ENCODE data around the gene CA12. TPM values are rescaled to one million over a fixed set of nuclear protein-coding genes. Genes with fewer than 3 reads are reported as not detected.

Gene CA12
- total and polyA plus RNA-seq, 2 donors (not counting 3 experiments of a cell fraction or from before 2014, with no cell fraction given) = 1.1 to 5.9 TPM

- BruUV-seq (replicated peaks) = no TSS peak
- CTCF ChIA-PET = interaction anchor here (1.1 to 1.2 kb wide), 3 partner anchors 8 to 99 kb away, joined by 3 to 4 read pairs (median 3); no protein-coding TSS in a partner anchor
Observed at GRCh38 chr15:63390689-63391088, 9.0 kb upstream of the CA12 start.

More at GRCh38 chr15:63390689-63391088, 9.0 kb upstream of the CA12 start:
- H3K9me3 ChIP-seq (replicated peaks; ENCODE audit: control insufficient read depth, insufficient read depth, low read length) = no peaks in the 10 kb centered on the region
- H3K4me2 ChIP-seq (ENCODE audit: insufficient read depth, low read length) = no peak overlapping the region
- no peaks in the 10 kb centered on the region for H3K36me3 ChIP-seq (ENCODE audit: control insufficient read depth in 2 of 2, extremely low read depth in 1 of 2, insufficient read depth in 2 of 2, low read length in 2 of 2)
- H3K27me3 ChIP-seq (ENCODE audit: control insufficient read depth in 2 of 2, insufficient read depth in 2 of 2, low read length in 2 of 2) = no peaks in the 10 kb centered on the region
- dilution Hi-C loops (cut with MboI; ENCODE audit: extremely low pct_ligation_motif_present, low sequenced_read_pairs) = no loop called here
- H3K4me1 ChIP-seq (ENCODE audit: control insufficient read depth, extremely low read depth, insufficient read depth, low read length) = no peaks in the 10 kb centered on the region
- H3K79me2 ChIP-seq (ENCODE audit: control insufficient read depth, insufficient read depth, low read length) = no peaks in the 10 kb centered on the region
- FAIRE-seq (no peak), DNase-seq (ENCODE audit: low read depth, low spot score) (no peak)
- H3K27ac ChIP-seq (ENCODE audit: insufficient read depth, low read depth, low read length) = no peak overlapping the region
- intact Hi-C loops (cut with micrococcal nuclease) = no loop called here
- H4K20me1 ChIP-seq (replicated peaks; ENCODE audit: control insufficient read depth, extremely low read depth, insufficient read depth, low read length) = no peaks in the 10 kb centered on the region
- no peaks in the 10 kb centered on the region for H3K9me1 ChIP-seq (replicated peaks; ENCODE audit: control insufficient read depth, extremely low read depth, insufficient read depth, low read length)
- H3K9ac ChIP-seq (replicated peaks; ENCODE audit: extremely low read depth, insufficient read depth, low read length) = no peak overlapping the region
- TF ChIP-seq POLR2AphosphoS5 (IDR thresholded peaks at IDR 0.05; ENCODE audit: insufficient read depth, low read depth, low read length) (no peak), POLR2A (IDR thresholded peaks at IDR 0.05; ENCODE audit: low read depth, low read length) (no peak), MYC (IDR thresholded peaks at IDR 0.05; ENCODE audit: low read depth, low read length) (no peak), FOS (IDR thresholded peaks at IDR 0.05; ENCODE audit: borderline replicate concordance, insufficient read depth, low read length) (no peak), CTCF (IDR thresholded peaks at IDR 0.05; ENCODE audit: extremely low read depth in 1 of 2, insufficient read depth in 1 of 2, low read depth in 1 of 2, low read length in 2 of 2) (no peak), MAX (IDR thresholded peaks at IDR 0.05; ENCODE audit: insufficient read depth, insufficient read length) (no peak), EZH2 (IDR thresholded peaks at IDR 0.05; ENCODE audit: borderline replicate concordance, low read depth, low read length, severe bottlenecking) (no peak), JUN (IDR thresholded peaks at IDR 0.05; ENCODE audit: borderline replicate concordance, insufficient read depth, insufficient read length, low read depth) (no peak), GATA2 (IDR thresholded peaks at IDR 0.05; ENCODE audit: insufficient read depth, insufficient read length, low read depth, low read length) (no peak)
- POLR2A ChIA-PET = interaction anchor here (0.7 kb wide), 1 partner anchor 315 kb away, joined by 3 read pairs; no protein-coding TSS in a partner anchor
- no peak overlapping the region for H3K4me3 ChIP-seq (replicated peaks in 1 of 3; ENCODE audit: insufficient read depth in 1 of 3, low read depth in 1 of 3, low read length in 3 of 3)
- no peak overlapping the region for H2AFZ ChIP-seq (ENCODE audit: low read depth, low read length)

All from endothelial cell of umbilical vein (primary cell).